ENCODE results near the gene HADHB. TPM values are rescaled to one million over a fixed set of nuclear protein-coding genes. Genes with fewer than 3 reads are reported as not detected.
A peak's percentile ranks its signal among the peaks of the same experiment; 100 is the strongest.
"Not testable (repeated sequence)": the region's sequence is repeated elsewhere in the genome, so short reads cannot be mapped to it uniquely, and the experiment has no call there.

The HADHB gene
- total RNA-seq, 1 donor, result 102 TPM

- DNase-seq (ENCODE audit: low read depth), result no peak
- TF ChIP-seq CTCF (IDR thresholded peaks at IDR 0.05; ENCODE audit: insufficient read depth, low read length), result no peak
- no peak overlapping the region for H3K4me3 ChIP-seq (ENCODE audit: low read depth, low read length)
Observed at GRCh38 chr2:26255759-26256384, 11.1 kb downstream of the HADHB start.

GRCh38 chr2:26258836-26259235, 14.1 kb downstream of the HADHB start:
- not testable (repeated sequence) for DNase-seq (ENCODE audit: low read depth); H3K4me3 ChIP-seq (ENCODE audit: low read depth, low read length)

GRCh38 chr2:26268213-26268612, 23.5 kb downstream of the HADHB start:
- DNase-seq (ENCODE audit: low read depth), result peak; percentile 62
- no peak overlapping the region for H3K4me3 ChIP-seq (ENCODE audit: low read depth, low read length)
- no peak for TF ChIP-seq CTCF (IDR thresholded peaks at IDR 0.05; ENCODE audit: insufficient read depth, low read length)

GRCh38 chr2:26268670-26269385, 24.1 kb downstream of the HADHB start:
- DNase-seq (ENCODE audit: low read depth); H3K4me3 ChIP-seq (ENCODE audit: low read depth, low read length): not testable (repeated sequence)

GRCh38 chr2:26269571-26270158, 24.9 kb downstream of the HADHB start:
- no peak overlapping the region for H3K4me3 ChIP-seq (ENCODE audit: low read depth, low read length)
- TF ChIP-seq CTCF (IDR thresholded peaks at IDR 0.05; ENCODE audit: insufficient read depth, low read length), result no peak
- DNase-seq (ENCODE audit: low read depth), result no peak

GRCh38 chr2:26270373-26270772, 25.6 kb downstream of the HADHB start:
- DNase-seq (ENCODE audit: low read depth), result no peak
- no peak overlapping the region for H3K4me3 ChIP-seq (ENCODE audit: low read depth, low read length)
- no peak for TF ChIP-seq CTCF (IDR thresholded peaks at IDR 0.05; ENCODE audit: insufficient read depth, low read length)

- peak; percentile 30 for DNase-seq (ENCODE audit: low read depth)
- TF ChIP-seq CTCF (IDR thresholded peaks at IDR 0.05; ENCODE audit: insufficient read depth, low read length), result no peak
- H3K4me3 ChIP-seq (ENCODE audit: low read depth, low read length), result no peak overlapping the region
Observed at GRCh38 chr2:26273501-26273900, 28.8 kb downstream of the HADHB start.

All from fibroblast of the aortic adventitia (primary cell).